Vagina (tissue), 2 donors: Measurements from ENCODE around the gene ZNF385C. TPM values are rescaled to one million over a fixed set of nuclear protein-coding genes. Genes with fewer than 3 reads are reported as not detected.
"Not testable (repeated sequence)": the region's sequence is repeated elsewhere in the genome, so short reads cannot be mapped to it uniquely, and the experiment has no call there.

Source experiments
- DNase-seq, 2 donors: peaks; one replicate each; pipeline ENCODE4 v3.0.0-alpha.2; 2017; ENCODE audit errors: extremely low spot score in 2 of 2
- H3K27ac ChIP-seq: fragments of 200-600 bp; sonication (generic); one replicate; pipeline ENCODE4 v1.5.1; 2019
- H3K27me3 ChIP-seq: fragments of 200-600 bp; sonication (generic); one replicate; pipeline ENCODE4 v1.5.1; 2019
- H3K36me3 ChIP-seq, 2 donors: fragments of 200-600 bp; sonication (generic); one replicate each; pipeline ENCODE4 v1.5.1; 2017 to 2019
- H3K4me1 ChIP-seq: fragments of 200-600 bp; sonication (generic); one replicate; pipeline ENCODE4 v1.5.1; 2019
- H3K4me3 ChIP-seq, 2 donors: fragments of 200-600 bp; sonication (generic); 1 replicate in 1 of 2; 2 replicates in 1 of 2; pipeline ENCODE4 v1.5.1; 2016 to 2019
- H3K9me3 ChIP-seq: fragments of 200-600 bp; sonication (generic); one replicate; pipeline ENCODE4 v1.5.1; 2019
- CTCF ChIP-seq, 3 experiments: fragments of 450-650 bp in 2 of 3; fragments of 200-600 bp in 1 of 3; sonication (generic) in 1 of 3; IDR thresholded peaks; one replicate each; pipeline ENCODE4 v1.5.1; 2017 to 2019; ENCODE audit warnings: antibody characterized with exemption in 3 of 3, mild to moderate bottlenecking in 2 of 3, moderate library complexity in 2 of 3
- POLR2A ChIP-seq, 2 donors: fragments of 450-650 bp; IDR thresholded peaks; one replicate each; pipeline ENCODE4 v1.6.1; 2017; ENCODE audit warnings: antibody characterized with exemption in 2 of 2, mild to moderate bottlenecking in 2 of 2, moderate library complexity in 2 of 2
- POLR2AphosphoS5 ChIP-seq, 2 donors: sonication (generic); formaldehyde crosslinking; IDR thresholded peaks; one replicate each; pipeline ENCODE4 v1.9.0; 2017; ENCODE audit warnings: antibody characterized with exemption in 2 of 2, mild to moderate bottlenecking in 2 of 2, low read depth in 1 of 2; ENCODE audit not compliant: insufficient read depth in 1 of 2
- intact Hi-C: fragments of 100-400 bp; cut with DNase I; formaldehyde crosslinking; loops from one replicate; pipeline ENCODE4 v1.15.1; 2023
- total RNA-seq: library from RNA; depleted of rRNA; stranded (reverse); fragments of >200 nt; gene quantifications from one replicate; pipeline ENCODE4 v1.2.3, GENCODE V29; 2016

ZNF385C gene
- total RNA-seq, 1 donor from 2014 or later: 0.49 TPM

GRCh38 chr17:42018339-42018738, 79.9 kb downstream of the ZNF385C start:
- no peak for TF ChIP-seq POLR2AphosphoS5 (IDR thresholded peaks at IDR 0.05; ENCODE audit: insufficient read depth in 1 of 2, low read depth in 1 of 2)
- TF ChIP-seq POLR2A (IDR thresholded peaks at IDR 0.05): no peak
- TF ChIP-seq CTCF (IDR thresholded peaks at IDR 0.05): no peak
- intact Hi-C loops: loop anchor here (5.0 kb wide), 1 partner anchor 51 kb away; the partner anchor contains the start of gene CNP
- Histone ChIP-seq H3K9me3 (no peaks in the 10 kb centered on the region), H3K27ac (peak overlapping the region; percentile 91), H3K27me3 (no peaks in the 10 kb centered on the region), H3K36me3 (peaks cover 0 to 17% of the 10 kb centered on the region in 2 donors), H3K4me1 (peaks cover 52% of the 10 kb centered on the region), H3K4me3 (peak overlapping the region; percentile 77 to 92)
- DNase-seq: no peak

- H3K27ac ChIP-seq: peak overlapping the region; percentile 91
- H3K36me3 ChIP-seq: peaks cover 0 to 13% of the 10 kb centered on the region in 2 donors
- no peaks in the 10 kb centered on the region for H3K27me3 ChIP-seq
- no peaks in the 10 kb centered on the region for H3K9me3 ChIP-seq
- intact Hi-C loops: loop anchor here (5.0 kb wide), 1 partner anchor 51 kb away; the partner anchor contains the start of gene CNP
- H3K4me1 ChIP-seq: peaks cover 57% of the 10 kb centered on the region
- no peak for DNase-seq
- TF ChIP-seq CTCF (IDR thresholded peaks at IDR 0.05) (no peak), POLR2AphosphoS5 (IDR thresholded peaks at IDR 0.05; ENCODE audit: insufficient read depth in 1 of 2, low read depth in 1 of 2) (no peak), POLR2A (IDR thresholded peaks at IDR 0.05) (no peak)
- H3K4me3 ChIP-seq: peak overlapping the region; percentile 77 to 92
These were observed 80.4 kb downstream of the ZNF385C start for GRCh38 chr17:42017866-42018200.

DNA sequence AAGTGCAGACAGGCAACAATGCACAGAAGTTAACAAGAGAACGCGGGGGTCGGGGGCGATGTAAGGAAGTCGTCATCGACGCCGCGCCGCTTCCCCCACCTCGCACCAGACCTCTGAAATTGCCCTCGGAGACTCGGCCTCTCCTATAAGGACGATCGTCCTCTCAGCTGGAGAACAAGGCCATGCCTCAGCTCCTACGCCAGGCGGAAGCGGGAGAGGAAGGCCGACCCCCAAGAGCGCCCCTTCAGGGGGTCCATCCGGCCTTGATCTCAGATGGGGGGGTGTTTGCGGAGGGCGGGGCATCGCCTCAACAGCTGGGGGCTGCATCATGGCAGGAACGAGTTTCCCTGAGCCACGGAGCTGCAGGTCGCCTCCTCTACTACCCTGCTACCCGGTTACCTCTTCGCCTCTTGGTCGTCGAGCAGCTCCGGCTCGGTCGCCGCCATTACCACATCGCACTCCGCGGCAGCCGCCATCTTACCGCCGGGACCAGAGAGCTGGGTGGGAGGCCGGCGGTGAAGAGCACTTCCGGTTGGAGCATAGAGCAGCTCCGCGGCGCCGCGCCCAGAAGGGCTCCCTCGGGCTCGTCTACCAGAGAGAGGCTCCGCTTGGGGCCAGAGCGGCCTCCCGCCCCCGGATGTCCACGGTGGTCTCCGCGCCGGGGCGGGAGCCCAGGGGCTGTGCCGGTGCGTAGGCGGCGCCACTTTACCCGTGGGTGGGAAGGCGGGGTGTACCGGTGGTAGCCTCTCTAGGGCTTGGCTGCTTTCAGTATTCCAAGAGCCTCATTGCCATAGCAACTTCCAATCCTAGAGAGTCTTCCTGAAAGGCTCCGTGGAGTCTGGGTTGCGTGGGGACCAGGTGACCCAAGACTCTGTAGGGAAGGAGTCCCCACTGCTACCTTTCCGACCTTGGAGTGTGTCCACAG, 81.1 kb downstream of the ZNF385C start, which contains the start of gene DNAJC7:
Gene DNAJC7 (minus strand): TSS at position 499 of the 925 bp plus-strand sequence. CDS start 23 bp downstream, at position 476.
- intact Hi-C loops: loop anchor here (5.0 kb wide), 1 partner anchor 50 kb away; the partner anchor contains the start of gene CNP
- Histone ChIP-seq H3K9me3 (no peaks in the 10 kb centered on the region), H3K27ac (peak within 1 kb of the TSS; percentile 91), H3K4me1 (peaks cover 63% of the 10 kb centered on the region), H3K27me3 (no peaks in the 10 kb centered on the region), H3K36me3 (peaks cover 0 to 6% of the 10 kb centered on the region in 2 donors), H3K4me3 (peak within 1 kb of the TSS; percentile 77 to 92)
- no peak for DNase-seq
- TF ChIP-seq POLR2A (IDR thresholded peaks at IDR 0.05): peak in 1 of 2 donors; percentile 45
- TF ChIP-seq CTCF (IDR thresholded peaks at IDR 0.05): peak in 2 of 3 experiments; percentile 15 to 43
- peak; percentile 74 to 93 for TF ChIP-seq POLR2AphosphoS5 (IDR thresholded peaks at IDR 0.05; ENCODE audit: insufficient read depth in 1 of 2, low read depth in 1 of 2)

- H3K27ac ChIP-seq: peak overlapping the region; percentile 91
- H3K27me3 ChIP-seq: no peaks in the 10 kb centered on the region
- TF ChIP-seq CTCF (IDR thresholded peaks at IDR 0.05) (no peak), POLR2AphosphoS5 (IDR thresholded peaks at IDR 0.05; ENCODE audit: insufficient read depth in 1 of 2, low read depth in 1 of 2) (peak in 1 of 2 donors; percentile 34)
- H3K36me3 ChIP-seq: no peaks in the 10 kb centered on the region
- no peak for DNase-seq
- H3K4me1 ChIP-seq: peaks cover 70% of the 10 kb centered on the region
- H3K9me3 ChIP-seq: no peaks in the 10 kb centered on the region
- intact Hi-C loops: loop anchor here (5.0 kb wide), 1 partner anchor 49 kb away; the partner anchor contains the start of gene CNP
- peak overlapping the region; percentile 77 to 92 for H3K4me3 ChIP-seq
These were observed 81.9 kb downstream of the ZNF385C start for GRCh38 chr17:42016411-42016831.

GRCh38 chr17:42013740-42014139, 84.5 kb downstream of the ZNF385C start:
- peaks cover 82% of the 10 kb centered on the region for H3K4me1 ChIP-seq
- H3K27me3 ChIP-seq, H3K27ac ChIP-seq, intact Hi-C loops, DNase-seq, H3K4me3 ChIP-seq, H3K36me3 ChIP-seq, H3K9me3 ChIP-seq: not testable (repeated sequence)

- H3K4me3 ChIP-seq, H3K9me3 ChIP-seq, H3K27me3 ChIP-seq, H3K36me3 ChIP-seq, DNase-seq, intact Hi-C loops, H3K27ac ChIP-seq: not testable (repeated sequence)
- H3K4me1 ChIP-seq: peaks cover 75% of the 10 kb centered on the region
These were observed 85.9 kb downstream of the ZNF385C start for GRCh38 chr17:42012363-42012762.
